GM12878 (cell line): Measurements from ENCODE around the gene SORCS1. TPM values are rescaled to one million over a fixed set of nuclear protein-coding genes. Genes with fewer than 3 reads are reported as not detected.
A peak's percentile ranks its signal among the peaks of the same experiment; 100 is the strongest.

Experiments used
- ATAC-seq: fragments of 200-7000 bp; cut with Tn5 transposase; 3 replicates; pipeline ENCODE4 v1.9.1; 2020; ENCODE audit warnings: mild to moderate bottlenecking, moderate library complexity
- BruUV-seq: library from RNA; stranded (reverse); fragments of 400-500 nt; replicated peaks from 2 replicates; lab custom pipeline; 2021; lab: Mats Ljungman, UMichigan
- CTCF ChIA-PET: fragments of 300-600 bp; sonication (Branson Sonifier 250); formaldehyde crosslinking; extraction: SDS; loops from one replicate; lab custom pipeline; 2021; ENCODE audit warnings: inconsistent platforms; lab: Yijun Ruan, JAX
- POLR2A ChIA-PET: fragments of 350-600 bp; formaldehyde crosslinking; extraction: SDS; loops from one replicate; lab custom pipeline; 2021; ENCODE audit warnings: inconsistent platforms; lab: Charles Lee
- RAD21 ChIA-PET: fragments of 300-600 bp; sonication (Branson Sonifier 250); formaldehyde crosslinking; loops from one replicate; lab custom pipeline; 2023; ENCODE audit warnings: antibody characterized with exemption; ENCODE audit not compliant: unreplicated experiment; lab: Charles Lee
- SMC1A ChIA-PET: fragments of 300-600 bp; sonication (Branson Sonifier 250); formaldehyde crosslinking; loops from one replicate; lab custom pipeline; 2023; ENCODE audit not compliant: unreplicated experiment, uncharacterized antibody; lab: Charles Lee
- DNase-seq: peaks from one replicate; pipeline ENCODE4 v3.0.0-alpha.2; 2011; ENCODE audit warnings: low read depth, low spot score
- FAIRE-seq: peaks from 3 replicates; lab custom pipeline; 2011; peaks lifted over from hg19 to GRCh38; lab: Jason Lieb, UNC
- H2AFZ ChIP-seq: 2 replicates; pipeline ENCODE4 v1.6.0; 2011; ENCODE audit warnings: low read depth, low read length, control low read depth; ENCODE audit not compliant: control insufficient read depth
- H3K27ac ChIP-seq: 2 replicates; pipeline ENCODE4 v1.5.1; 2011; ENCODE audit warnings: control low read depth; ENCODE audit not compliant: control insufficient read depth, insufficient read depth
- H3K27me3 ChIP-seq, 2 experiments: replicated peaks in 1 of 2; 2 replicates each; pipeline versions ENCODE4 v1.6.0 to v1.6.1; 2011; ENCODE audit warnings: low read length in 1 of 2; ENCODE audit not compliant: control insufficient read depth in 2 of 2, insufficient read depth in 2 of 2
- H3K36me3 ChIP-seq, 2 experiments: 2 replicates each; pipeline ENCODE4 v1.5.1; 2011; ENCODE audit warnings: low read length in 1 of 2; ENCODE audit not compliant: control insufficient read depth in 2 of 2, insufficient read depth in 2 of 2
- H3K4me1 ChIP-seq: 2 replicates; pipeline ENCODE4 v1.6.1; 2011; ENCODE audit warnings: mild to moderate bottlenecking, low read length, moderate library complexity, mixed read lengths; ENCODE audit not compliant: control insufficient read depth, insufficient read depth
- H3K4me2 ChIP-seq: 2 replicates; pipeline ENCODE4 v1.6.0; 2011; ENCODE audit warnings: control low read depth; ENCODE audit not compliant: control insufficient read depth, insufficient read depth
- H3K4me3 ChIP-seq: fragments of 200-600 bp; sonication (generic); 2 replicates; pipeline ENCODE4 v1.5.1; 2016
- H3K79me2 ChIP-seq: 2 replicates; pipeline ENCODE4 v1.6.0; 2011; ENCODE audit warnings: low read length; ENCODE audit not compliant: control insufficient read depth, insufficient read depth
- H3K9ac ChIP-seq: 2 replicates; pipeline ENCODE4 v1.8.0; 2011; ENCODE audit warnings: low read length, control low read depth, mixed read lengths; ENCODE audit not compliant: control insufficient read depth, insufficient read depth
- H3K9me3 ChIP-seq: replicated peaks from 3 replicates; pipeline ENCODE4 v1.5.1; 2011; ENCODE audit warnings: mild to moderate bottlenecking, low read length; ENCODE audit not compliant: control insufficient read depth, insufficient read depth
- H4K20me1 ChIP-seq: 2 replicates; pipeline ENCODE4 v1.6.0; 2011; ENCODE audit not compliant: control insufficient read depth, insufficient read depth
- BHLHE40 ChIP-seq, 2 experiments: fragments of 450-650 bp in 1 of 2; IDR thresholded peaks; 2 replicates each; pipeline ENCODE4 v1.6.1; 2011 to 2017; ENCODE audit warnings: low read depth in 2 of 2, borderline replicate concordance in 1 of 2, improper control_type of control experiment in 1 of 2, low read length in 1 of 2, mild to moderate bottlenecking in 1 of 2
- E4F1 ChIP-seq: fragments of 450-650 bp; IDR thresholded peaks from 2 replicates; pipeline ENCODE4 v1.6.1; 2018; ENCODE audit warnings: borderline replicate concordance, mild to moderate bottlenecking; ENCODE audit not compliant: partially characterized antibody
- WGBS: methylation state at CpG from one replicate; pipeline ENCODE4 v1.1.6; 2016; ENCODE audit warnings: low lambda C conversion rate; ENCODE audit not compliant: insufficient replicate concordance, insufficient coverage; ENCODE audit errors: missing lambda C conversion rate; 5-methylcytosine and 5-hydroxymethylcytosine counted together
- in situ Hi-C: fragments of 300-500 bp; cut with MboI; formaldehyde crosslinking; loops from 9 replicates; pipeline ENCODE4 v1.14.3; 2018; ENCODE audit warnings: mixed read lengths
- intact Hi-C: fragments of 100-400 bp; cut with micrococcal nuclease; formaldehyde crosslinking; loops from one replicate; pipeline ENCODE4 v1.14.2; 2022; ENCODE audit not compliant: unreplicated experiment
- polyA plus RNA-seq, 11 experiments: library from polyadenylated mRNA; depleted of rRNA in 4 of 11; unstranded in 6 of 11; stranded (reverse) in 5 of 11; fragments of >200 nt; fragmentation: Nextera tagmentation in 4 of 11; fragmentation: Illumina TruSeq in 1 of 11; extraction: Ambion mirVana in 4 of 11; extraction: Trizol in 1 of 11; gene quantifications; 1 replicate in 1 of 11; 2 replicates in 10 of 11; pipeline versions ENCODE4 v1.2.1 to v1.2.3, GENCODE V29; 2011 to 2016; ENCODE audit warnings: inconsistent platforms in 2 of 11, missing spikeins in 2 of 11, low read depth in 1 of 11
- total RNA-seq, 4 experiments: library from RNA; depleted of rRNA in 3 of 4; stranded (reverse); fragments of >200 nt in 3 of 4; fragmentation: Illumina TruSeq in 1 of 4; extraction: Trizol in 1 of 4; gene quantifications; 2 replicates each; pipeline versions ENCODE4 v1.2.1 to v1.2.3, GENCODE V29; 2013 to 2021

Gene SORCS1
- total and polyA plus RNA-seq, 10 of the 15 experiments (the other 5 are each of a cell fraction or from before 2014, with no cell fraction given) = 0.02 to 9.6 (median 0.06) TPM; not detected in 3

- TF ChIP-seq BHLHE40 (IDR thresholded peaks at IDR 0.05; ENCODE audit: borderline replicate concordance in 1 of 2, low read depth in 2 of 2, low read length in 1 of 2) (peak in 1 of 2 experiments; percentile 44; a peak in 1 of 4 replicates), E4F1 (no peak)
- Histone ChIP-seq H3K4me2 (no peak overlapping the region), H3K4me1 (no peaks in the 10 kb centered on the region), H3K27me3 (no peaks in the 10 kb centered on the region), H3K9me3 (no peaks in the 10 kb centered on the region; the same call in 2 of the 3 replicates), H3K4me3 (no peak overlapping the region), H3K36me3 (no peaks in the 10 kb centered on the region), H2AFZ (no peak overlapping the region), H3K9ac (no peak overlapping the region), H4K20me1 (no peaks in the 10 kb centered on the region), H3K27ac (no peak overlapping the region), H3K79me2 (no peaks in the 10 kb centered on the region)
- in situ Hi-C loops = no loop called here
- ChIA-PET POLR2A (no interaction called here), SMC1A (interaction anchor here (1.3 to 3.2 kb wide), 5 partner anchors 9 to 1101 kb away, joined by 5 to 14 read pairs (median 7); no protein-coding TSS in a partner anchor), CTCF (interaction anchor here (1.1 to 3.1 kb wide), 3 partner anchors 11 to 267 kb away, joined by 3 to 21 read pairs (median 6); no protein-coding TSS in a partner anchor), RAD21 (interaction anchor here (0.7 to 3.7 kb wide), 5 partner anchors 10 to 1100 kb away, joined by 3 to 27 read pairs (median 5); no protein-coding TSS in a partner anchor)
- ATAC-seq = no peak
- intact Hi-C loops = loop anchor here (5.0 kb wide), 1 partner anchor 423 kb away; no protein-coding TSS in a partner anchor
- WGBS = 25% methylated on average over 2 of the region's 2 CpGs
- FAIRE-seq = no peak
- no peak for DNase-seq
- no TSS peak for BruUV-seq
Observed at GRCh38 chr10:106713846-106714245, 450.7 kb downstream of the SORCS1 start.
